ENCODE results near the gene XIRP1.

XIRP1 gene

GRCh38 chr3:39166134-39166710, 26.2 kb downstream of the XIRP1 start:
- no peak for DNase-seq

DNA sequence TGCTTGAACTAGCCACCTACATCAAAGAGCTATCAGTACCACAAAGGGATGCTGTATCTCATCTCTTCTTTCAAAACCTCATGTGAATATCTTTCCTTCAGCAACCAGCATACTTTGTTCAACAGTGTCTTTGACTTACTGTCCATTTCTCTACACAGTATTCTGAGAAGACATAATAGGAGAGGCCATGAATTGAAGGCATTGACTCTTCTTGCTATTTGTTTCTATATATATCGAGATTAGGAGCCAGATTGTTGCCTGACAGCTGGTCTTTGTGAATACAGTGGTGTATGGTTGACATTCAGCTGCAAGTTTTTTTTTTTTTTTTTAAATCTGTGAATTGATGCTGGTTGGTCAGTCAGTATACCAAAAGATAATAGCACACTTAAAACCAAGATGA, 26.9 kb downstream of the XIRP1 start:
- DNase-seq: no peak

- DNase-seq: no peak
Measured at GRCh38 chr3:39164414-39164813, 28.0 kb downstream of the XIRP1 start.

- DNase-seq: no peak
Measured at GRCh38 chr3:39158148-39158715, 34.2 kb downstream of the XIRP1 start.

DNA sequence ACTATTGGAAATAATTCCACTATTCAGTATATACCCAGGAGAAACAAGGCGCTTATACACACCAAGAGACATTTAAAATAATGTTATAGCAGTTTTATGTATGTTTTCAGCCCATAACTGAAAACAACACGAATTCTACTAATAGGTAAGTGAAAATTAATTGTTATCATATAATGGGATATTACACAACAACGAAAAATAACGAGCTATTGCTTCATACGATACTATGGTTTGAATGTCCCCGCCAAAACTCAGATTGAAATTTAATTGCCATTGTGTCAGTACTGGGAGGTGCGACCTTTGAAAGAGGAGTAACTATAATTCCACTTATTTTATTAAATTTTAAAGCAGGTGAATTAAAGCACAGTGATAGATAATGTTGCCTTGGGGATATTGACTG, 35.0 kb downstream of the XIRP1 start:
- DNase-seq: no peak

DNA sequence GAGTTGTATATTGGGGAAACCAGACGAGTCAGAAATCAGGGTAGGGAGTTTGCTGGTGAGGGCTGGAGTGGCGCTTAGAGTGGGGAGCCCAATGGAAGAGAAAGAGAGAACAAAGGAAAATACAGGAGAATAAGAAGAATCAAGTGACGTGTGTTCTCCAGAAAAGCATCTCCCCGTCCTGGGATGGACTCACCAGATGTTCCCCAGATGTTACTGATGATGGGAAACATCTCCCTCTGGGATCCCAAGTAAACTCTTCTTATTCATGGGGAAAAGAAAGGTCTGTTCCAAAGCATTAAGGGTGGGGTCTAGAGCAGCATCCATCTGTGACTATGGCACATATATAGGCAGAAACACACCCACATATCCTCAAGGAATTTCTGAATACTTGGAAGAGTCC, 36.0 kb downstream of the XIRP1 start:
- DNase-seq: no peak

DNA sequence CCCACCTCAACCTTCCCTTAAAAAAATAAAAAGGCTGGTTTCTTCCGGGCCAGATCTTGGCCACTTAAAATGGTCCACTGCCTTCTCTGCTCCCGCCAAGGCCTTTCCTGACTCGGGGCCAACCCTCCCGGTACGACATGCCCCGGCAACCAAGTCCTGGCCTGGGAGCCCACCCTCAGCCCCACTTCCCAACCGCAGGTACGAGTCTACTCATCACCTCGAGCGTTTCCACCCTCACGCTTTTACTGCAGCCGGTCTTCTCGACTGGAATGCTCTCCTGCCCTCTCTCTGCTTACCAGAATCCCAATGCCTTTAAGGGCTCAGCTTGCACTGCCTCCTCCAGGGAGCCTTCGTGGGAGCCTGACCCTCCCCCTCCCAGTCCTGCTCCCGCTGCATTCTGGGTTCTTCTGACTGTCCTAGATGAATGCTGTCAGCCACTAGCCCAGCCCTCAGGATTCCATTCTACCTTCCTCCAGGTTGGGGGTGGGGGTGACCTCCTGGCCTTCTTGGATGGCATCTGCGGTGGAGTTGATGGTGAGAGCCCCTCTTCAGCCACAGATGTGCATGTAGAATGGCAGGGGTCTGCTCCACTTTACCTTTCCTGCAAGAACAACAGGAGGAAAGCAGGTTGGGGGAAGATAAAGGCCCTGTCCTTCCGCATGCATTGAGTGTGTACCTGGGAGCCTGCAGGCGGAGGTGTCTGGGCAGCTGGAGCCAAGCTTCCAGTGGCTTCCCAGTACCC, 37.9 kb downstream of the XIRP1 start:
- DNase-seq: peak; percentile 61

- DNase-seq: no peak
Measured at GRCh38 chr3:39153977-39154279, 38.5 kb downstream of the XIRP1 start.

DNA sequence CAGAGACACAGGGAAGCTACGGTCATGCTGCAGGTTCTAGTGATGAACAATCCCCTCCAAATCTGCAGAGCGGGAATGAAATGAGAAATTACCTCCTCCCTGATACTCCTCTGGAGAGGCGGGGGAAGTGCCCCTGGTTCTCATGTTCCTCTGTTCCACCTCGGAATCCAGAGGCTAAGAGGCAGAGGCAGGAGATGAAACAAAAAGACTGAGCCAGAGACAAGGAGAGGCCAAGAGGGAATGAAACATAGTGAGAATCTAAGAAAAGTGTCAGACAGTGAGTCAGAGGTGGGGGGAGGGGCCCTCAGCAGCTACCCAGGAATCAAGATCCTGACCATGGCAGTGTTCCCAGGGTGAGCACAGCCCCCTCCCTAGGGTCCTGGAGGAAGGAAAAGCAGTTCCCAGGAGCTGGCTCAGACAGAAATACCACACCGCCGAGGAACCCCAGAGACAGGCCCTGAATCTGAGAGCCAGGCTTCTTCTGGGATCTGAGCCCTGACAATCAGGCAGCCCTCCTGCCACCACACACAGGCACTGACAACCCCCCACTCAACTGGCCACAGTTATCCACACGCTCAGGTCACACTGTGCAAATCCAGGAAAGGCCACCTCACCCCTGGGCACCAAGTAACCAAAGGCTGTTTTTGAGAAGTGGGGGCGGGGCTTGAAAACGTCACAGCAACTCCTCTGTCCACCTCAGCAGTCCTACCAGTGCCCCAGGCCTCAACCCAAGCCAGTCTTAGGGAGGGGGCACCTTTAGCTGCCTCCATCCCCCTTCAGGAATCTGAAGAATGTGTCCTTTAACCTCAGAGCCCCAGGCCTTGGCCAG, 41.4 kb downstream of the XIRP1 start:
- peak; percentile 85 for DNase-seq

GRCh38 chr3:39150148-39150802, 42.1 kb downstream of the XIRP1 start:
- no peak for DNase-seq

- DNase-seq: peak; percentile 53
Measured at GRCh38 chr3:39149498-39150147, 42.8 kb downstream of the XIRP1 start.

- DNase-seq: peak; percentile 40
Measured at GRCh38 chr3:39149059-39149455, 43.3 kb downstream of the XIRP1 start.

GRCh38 chr3:39148435-39149058, 43.8 kb downstream of the XIRP1 start:
- DNase-seq: peak; percentile 66

GRCh38 chr3:39147711-39148434, 44.5 kb downstream of the XIRP1 start:
- peak; percentile 68 for DNase-seq

DNA sequence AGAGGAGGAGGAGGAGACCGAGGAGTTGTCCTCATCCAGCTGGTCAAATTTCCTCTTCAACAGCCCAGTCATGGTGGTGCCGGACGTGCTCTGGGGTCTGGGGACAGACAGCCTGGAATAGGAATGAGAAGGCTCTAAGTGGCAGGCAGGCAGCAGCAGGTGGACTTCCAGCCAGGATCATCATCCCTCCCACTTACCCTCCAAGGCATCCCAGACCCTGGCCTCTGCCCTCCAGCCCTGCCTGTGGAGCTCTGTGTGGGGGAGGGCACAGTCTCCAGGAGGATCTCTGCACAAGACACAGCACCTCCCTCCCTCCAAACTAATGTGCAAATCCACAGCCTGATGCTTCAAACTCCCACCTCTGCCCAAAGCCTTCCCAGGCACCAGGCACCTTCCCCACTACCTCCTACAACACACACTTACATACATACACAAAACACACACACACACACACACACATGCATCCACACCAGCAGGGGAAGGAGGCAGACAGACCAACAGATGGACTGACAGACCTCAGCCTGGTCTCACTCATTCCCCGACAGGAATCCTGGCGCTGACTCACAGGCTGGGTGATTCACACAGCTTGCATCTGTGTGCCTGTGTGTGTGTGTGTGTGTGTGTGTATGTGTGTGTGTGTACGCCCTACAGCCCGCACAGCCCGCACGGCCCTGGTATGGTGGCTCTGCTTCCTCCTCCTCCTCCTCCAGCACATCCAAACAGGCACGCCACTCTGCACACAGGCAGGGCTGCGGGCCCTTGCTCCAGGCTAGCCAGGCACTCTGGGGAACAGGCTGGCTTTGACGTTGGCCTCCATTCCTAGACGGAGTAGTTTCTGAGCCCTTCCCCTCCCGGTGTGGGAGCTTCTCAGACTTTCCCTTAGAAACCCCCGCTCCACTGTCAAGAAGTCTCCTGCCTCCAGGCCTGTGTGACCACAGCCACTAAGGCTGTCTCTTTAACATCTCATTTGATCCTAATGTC, 45.5 kb downstream of the XIRP1 start:
- peak; percentile 82 for DNase-seq

DNA sequence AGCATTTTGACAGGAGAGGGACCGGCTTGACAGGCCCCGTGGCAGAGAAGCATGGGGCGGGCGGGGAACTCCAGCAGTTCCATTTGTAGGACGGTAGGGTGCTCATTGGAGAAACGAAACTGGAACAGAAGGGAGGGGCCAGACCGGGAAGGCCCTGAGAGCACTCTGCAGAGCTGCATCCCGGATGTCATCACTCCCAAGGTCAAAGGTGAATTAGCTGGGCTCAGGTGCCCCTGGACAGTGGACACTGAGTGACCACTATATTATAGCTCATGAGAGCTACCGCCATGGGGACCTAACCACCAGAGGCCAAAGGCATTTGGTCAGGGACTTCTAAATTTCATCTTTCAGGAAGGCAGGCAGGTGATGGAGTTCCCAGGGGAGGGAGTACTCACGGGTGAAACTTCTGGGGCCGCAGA, 46.3 kb downstream of the XIRP1 start:
- peak; percentile 45 for DNase-seq

GRCh38 chr3:39144748-39145380, 47.5 kb downstream of the XIRP1 start:
- peak; percentile 43 for DNase-seq

- peak; percentile 51 for DNase-seq
Measured at GRCh38 chr3:39144095-39144747, 48.2 kb downstream of the XIRP1 start.
